Measurements from ENCODE around the gene UCHL5. TPM values are rescaled to one million over a fixed set of nuclear protein-coding genes. Genes with fewer than 3 reads are reported as not detected.

Gene UCHL5
- total and polyA plus RNA-seq, 2 experiments from 2014 or later: 22.5 to 50.8 TPM

DNA sequence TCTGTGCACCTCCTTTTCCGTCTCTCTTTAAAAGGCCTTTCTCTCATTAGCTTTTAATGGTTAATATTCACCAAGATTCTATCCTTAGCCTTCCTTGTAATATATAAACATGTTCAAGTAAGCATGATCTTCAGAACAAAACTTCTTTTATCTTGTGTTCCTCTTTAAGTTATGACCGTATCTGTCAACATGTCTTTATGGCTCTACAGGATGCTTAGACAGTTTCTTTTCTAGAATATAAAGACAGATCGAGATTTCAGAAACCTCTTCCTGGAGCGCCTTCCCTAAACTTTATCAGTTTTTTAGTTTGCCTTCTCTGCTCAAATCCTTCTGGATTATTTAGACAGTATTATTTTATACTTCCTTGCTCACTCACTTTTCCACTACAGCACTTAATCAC is 7.4 kb upstream of the UCHL5 start:
- H3K27ac ChIP-seq: no peak overlapping the region
- in situ Hi-C loops (cut with MboI): no loop called here
- H4K20me1 ChIP-seq (ENCODE audit: insufficient read depth): peaks cover 8% of the 10 kb centered on the region
- H3K4me1 ChIP-seq (ENCODE audit: insufficient read depth): peaks cover 18% of the 10 kb centered on the region
- H3K9ac ChIP-seq: no peak overlapping the region
- peaks cover 5% of the 10 kb centered on the region; the same call in 1 of the 2 replicates for H3K36me3 ChIP-seq (ENCODE audit: low read depth)
- no peaks in the 10 kb centered on the region for H3K9me3 ChIP-seq (ENCODE audit: low read depth)
- no peak for DNase-seq
- no peaks in the 10 kb centered on the region for H3K27me3 ChIP-seq (replicated peaks; ENCODE audit: insufficient read depth)
- no peak overlapping the region for H3K4me2 ChIP-seq (ENCODE audit: unreplicated experiment)
- TF ChIP-seq EZH2phosphoT487 (IDR thresholded peaks at IDR 0.05; ENCODE audit: insufficient read depth, low read depth): no peak
- TF ChIP-seq EZH2 (IDR thresholded peaks at IDR 0.05; ENCODE audit: insufficient read depth, poor library complexity, severe bottlenecking): no peak
- WGBS, 2 experiments (ENCODE audit: low coverage in 1 of 2, low lambda C conversion rate in 2 of 2, missing lambda C conversion rate in 2 of 2): 88 to 89% methylated on average over 4 of the region's 4 CpGs
- H3F3A ChIP-seq (ENCODE audit: insufficient read depth): peaks cover 5% of the 10 kb centered on the region
- no peak overlapping the region for H2AFZ ChIP-seq
- H3K79me2 ChIP-seq (ENCODE audit: insufficient read depth): peaks cover 99% of the 10 kb centered on the region
- H3K4me3 ChIP-seq: no peak overlapping the region
- no peaks in the 10 kb centered on the region for H3K9me2 ChIP-seq (ENCODE audit: insufficient read depth)

GRCh38 chr1:193065954-193066353 is 6.8 kb upstream of the UCHL5 start:
- no peak overlapping the region for H3K4me3 ChIP-seq
- no peak overlapping the region for H3K9ac ChIP-seq
- in situ Hi-C loops (cut with MboI): no loop called here
- H3K9me2 ChIP-seq (ENCODE audit: insufficient read depth): no peaks in the 10 kb centered on the region
- H3K79me2 ChIP-seq (ENCODE audit: insufficient read depth): peaks cover 99% of the 10 kb centered on the region
- H2AFZ ChIP-seq: no peak overlapping the region
- H3K27ac ChIP-seq: no peak overlapping the region
- H3K36me3 ChIP-seq (ENCODE audit: low read depth): peaks cover 5% of the 10 kb centered on the region; the same call in 1 of the 2 replicates
- H3K9me3 ChIP-seq (ENCODE audit: low read depth): no peaks in the 10 kb centered on the region
- peaks cover 25% of the 10 kb centered on the region for H3K4me1 ChIP-seq (ENCODE audit: insufficient read depth)
- peaks cover 8% of the 10 kb centered on the region for H4K20me1 ChIP-seq (ENCODE audit: insufficient read depth)
- H3F3A ChIP-seq (ENCODE audit: insufficient read depth): peaks cover 12% of the 10 kb centered on the region
- no peak for TF ChIP-seq EZH2phosphoT487 (IDR thresholded peaks at IDR 0.05; ENCODE audit: insufficient read depth, low read depth)
- no peak for DNase-seq
- H3K4me2 ChIP-seq (ENCODE audit: unreplicated experiment): no peak overlapping the region
- no peaks in the 10 kb centered on the region for H3K27me3 ChIP-seq (replicated peaks; ENCODE audit: insufficient read depth)

GRCh38 chr1:193062698-193063463 is 3.7 kb upstream of the UCHL5 start:
- H3K9me3 ChIP-seq (ENCODE audit: low read depth): no peaks in the 10 kb centered on the region
- no peaks in the 10 kb centered on the region for H3K27me3 ChIP-seq (replicated peaks; ENCODE audit: insufficient read depth)
- WGBS, 2 experiments (ENCODE audit: low coverage in 1 of 2, low lambda C conversion rate in 2 of 2, missing lambda C conversion rate in 2 of 2): 80% methylated on average over 4 of the region's 4 CpGs
- H3K4me2 ChIP-seq (ENCODE audit: unreplicated experiment): no peak overlapping the region
- in situ Hi-C loops (cut with MboI): no loop called here
- H3K9me2 ChIP-seq (ENCODE audit: insufficient read depth): no peaks in the 10 kb centered on the region
- H3K4me1 ChIP-seq (ENCODE audit: insufficient read depth): peaks cover 32% of the 10 kb centered on the region
- TF ChIP-seq EZH2 (IDR thresholded peaks at IDR 0.05; ENCODE audit: insufficient read depth, poor library complexity, severe bottlenecking) (no peak), EZH2phosphoT487 (IDR thresholded peaks at IDR 0.05; ENCODE audit: insufficient read depth, low read depth) (no peak)
- H3K4me3 ChIP-seq: no peak overlapping the region
- H3K36me3 ChIP-seq (ENCODE audit: low read depth): no peaks in the 10 kb centered on the region
- H3K79me2 ChIP-seq (ENCODE audit: insufficient read depth): peaks cover 88% of the 10 kb centered on the region
- H4K20me1 ChIP-seq (ENCODE audit: insufficient read depth): peaks cover 8% of the 10 kb centered on the region
- DNase-seq: peak; percentile 26
- H3K27ac ChIP-seq: no peak overlapping the region
- no peak overlapping the region for H2AFZ ChIP-seq
- H3K9ac ChIP-seq: no peak overlapping the region
- H3F3A ChIP-seq (ENCODE audit: insufficient read depth): peaks cover 23% of the 10 kb centered on the region

DNA sequence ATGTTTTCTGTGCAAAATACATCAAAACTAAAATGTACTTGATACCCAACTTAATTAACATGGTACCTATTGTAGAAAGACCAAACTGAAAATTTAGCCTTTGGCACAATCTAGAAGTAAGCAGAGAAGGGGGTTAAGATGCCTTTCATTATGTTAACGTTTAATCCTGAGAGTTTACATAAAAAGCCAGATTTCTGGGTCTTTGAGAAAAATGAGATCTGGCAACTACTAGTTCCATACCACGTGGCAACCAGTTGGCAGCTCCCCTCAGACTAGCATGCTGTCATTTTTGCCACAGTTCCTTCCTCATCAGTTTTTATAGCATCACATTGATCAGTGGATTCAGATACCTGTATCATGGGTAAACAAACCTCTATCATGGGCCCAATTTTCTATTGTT is 1.8 kb upstream of the UCHL5 start:
- Histone ChIP-seq H3K27me3 (replicated peaks; ENCODE audit: insufficient read depth) (no peaks in the 10 kb centered on the region), H2AFZ (peak overlapping the region; percentile 86; the same call in 1 of the 2 replicates), H4K20me1 (ENCODE audit: insufficient read depth) (peaks cover 8% of the 10 kb centered on the region), H3K9me2 (ENCODE audit: insufficient read depth) (no peaks in the 10 kb centered on the region), H3K4me2 (ENCODE audit: unreplicated experiment) (peak overlapping the region; percentile 96), H3K27ac (peak overlapping the region; percentile 97), H3F3A (ENCODE audit: insufficient read depth) (peaks cover 23% of the 10 kb centered on the region), H3K36me3 (ENCODE audit: low read depth) (no peaks in the 10 kb centered on the region), H3K79me2 (ENCODE audit: insufficient read depth) (peaks cover 88% of the 10 kb centered on the region), H3K9ac (peak overlapping the region; percentile 99), H3K4me3 (peak overlapping the region; percentile 91), H3K9me3 (ENCODE audit: low read depth) (no peaks in the 10 kb centered on the region), H3K4me1 (ENCODE audit: insufficient read depth) (peaks cover 42% of the 10 kb centered on the region)
- TF ChIP-seq EZH2 (IDR thresholded peaks at IDR 0.05; ENCODE audit: insufficient read depth, poor library complexity, severe bottlenecking): no peak
- TF ChIP-seq EZH2phosphoT487 (IDR thresholded peaks at IDR 0.05; ENCODE audit: insufficient read depth, low read depth): no peak
- 5 to 6% methylated on average over 2 of the region's 2 CpGs for WGBS, 2 experiments (ENCODE audit: low coverage in 1 of 2, low lambda C conversion rate in 2 of 2, missing lambda C conversion rate in 2 of 2)
- peak; percentile 68 for DNase-seq
- in situ Hi-C loops (cut with MboI): no loop called here

Data from GM23248 (cell line).